SK-N-SH (cell line): ENCODE data around the gene FRY.

ENCODE experiments used
- CTCF ChIP-seq: fragments of 200-600 bp; sonication (generic); IDR thresholded peaks from 2 replicates; pipeline ENCODE4 v1.6.1; 2017; ENCODE audit warnings: antibody characterized with exemption, mild to moderate bottlenecking, moderate library complexity
- EZH2phosphoT487 ChIP-seq: fragments of 200-600 bp; sonication (generic); IDR thresholded peaks from 2 replicates; pipeline ENCODE4 v1.6.1; 2017; ENCODE audit warnings: low read depth, mixed run types, mild to moderate bottlenecking, antibody characterized with exemption, moderate library complexity, borderline replicate concordance
- GATA2 ChIP-seq: sonication (generic); formaldehyde crosslinking; IDR thresholded peaks from 2 replicates; pipeline ENCODE4 v1.5.0; 2020; ENCODE audit warnings: mild to moderate bottlenecking, missing genetic modification reagents
- JUND ChIP-seq: IDR thresholded peaks from 2 replicates; pipeline ENCODE4 v1.4.0; 2012
- RFX5 ChIP-seq: IDR thresholded peaks from 2 replicates; pipeline ENCODE4 v1.6.1; 2012; ENCODE audit warnings: mild to moderate bottlenecking, improper control_type of control experiment, low read length
- YY1 ChIP-seq: IDR thresholded peaks from 2 replicates; pipeline ENCODE4 v1.4.0; 2012; ENCODE audit warnings: low read depth, mild to moderate bottlenecking
- TF ChIP-seq, protein P1 (sequence below): IDR thresholded peaks from 2 replicates; pipeline ENCODE4 v1.4.0; 2012; ENCODE audit warnings: low read depth

DNA sequence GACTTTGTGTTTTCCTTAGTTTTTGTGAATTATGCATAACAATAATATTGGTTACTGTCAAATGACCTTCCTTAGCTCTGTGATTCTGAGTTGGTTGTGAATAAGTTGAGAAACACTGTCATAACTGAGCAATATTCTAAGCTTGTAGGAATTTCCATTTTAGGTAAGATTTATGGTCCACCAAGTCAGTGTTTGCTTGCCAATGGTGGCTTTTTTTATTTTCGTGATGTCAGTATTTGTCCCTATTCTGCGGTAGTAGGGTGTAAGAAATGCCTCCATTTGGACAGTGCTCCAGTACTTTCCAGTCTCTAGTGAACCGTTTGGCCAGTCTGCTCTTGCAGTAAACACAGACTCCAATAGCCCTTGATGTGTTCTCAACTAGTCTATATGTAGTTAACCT, 94.7 kb downstream of the FRY start:
- TF ChIP-seq JUND (no peak), CTCF (no peak), YY1 (no peak), GATA2 (CRISPR knock-in tag) (no peak), RFX5 (no peak), EZH2phosphoT487 (no peak)
- TF ChIP-seq, protein P1, sequence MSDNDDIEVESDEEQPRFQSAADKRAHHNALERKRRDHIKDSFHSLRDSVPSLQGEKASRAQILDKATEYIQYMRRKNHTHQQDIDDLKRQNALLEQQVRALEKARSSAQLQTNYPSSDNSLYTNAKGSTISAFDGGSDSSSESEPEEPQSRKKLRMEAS, result no peak
